ENCODE results near the gene NTRK2.

The NTRK2 gene

GRCh38 chr9:84821431-84821830 is 151.9 kb downstream of the NTRK2 start (continued):
- TF ChIP-seq ZNF148 (tag by site-specific recombination; IDR thresholded peaks at IDR 0.05; ENCODE audit: borderline replicate concordance) = no peak
- TF ChIP-seq, protein P1, sequence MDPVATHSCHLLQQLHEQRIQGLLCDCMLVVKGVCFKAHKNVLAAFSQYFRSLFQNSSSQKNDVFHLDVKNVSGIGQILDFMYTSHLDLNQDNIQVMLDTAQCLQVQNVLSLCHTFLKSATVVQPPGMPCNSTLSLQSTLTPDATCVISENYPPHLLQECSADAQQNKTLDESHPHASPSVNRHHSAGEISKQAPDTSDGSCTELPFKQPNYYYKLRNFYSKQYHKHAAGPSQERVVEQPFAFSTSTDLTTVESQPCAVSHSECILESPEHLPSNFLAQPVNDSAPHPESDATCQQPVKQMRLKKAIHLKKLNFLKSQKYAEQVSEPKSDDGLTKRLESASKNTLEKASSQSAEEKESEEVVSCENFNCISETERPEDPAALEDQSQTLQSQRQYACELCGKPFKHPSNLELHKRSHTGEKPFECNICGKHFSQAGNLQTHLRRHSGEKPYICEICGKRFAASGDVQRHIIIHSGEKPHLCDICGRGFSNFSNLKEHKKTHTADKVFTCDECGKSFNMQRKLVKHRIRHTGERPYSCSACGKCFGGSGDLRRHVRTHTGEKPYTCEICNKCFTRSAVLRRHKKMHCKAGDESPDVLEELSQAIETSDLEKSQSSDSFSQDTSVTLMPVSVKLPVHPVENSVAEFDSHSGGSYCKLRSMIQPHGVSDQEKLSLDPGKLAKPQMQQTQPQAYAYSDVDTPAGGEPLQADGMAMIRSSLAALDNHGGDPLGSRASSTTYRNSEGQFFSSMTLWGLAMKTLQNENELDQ (tag by site-specific recombination; IDR thresholded peaks at IDR 0.05; ENCODE audit: low read depth) = no peak
- no peak for TF ChIP-seq ZNF140 (tag by site-specific recombination; IDR thresholded peaks at IDR 0.05)
- TF ChIP-seq ELK4 (IDR thresholded peaks at IDR 0.05; ENCODE audit: borderline replicate concordance, low read depth, low read length) = no peak
- no peak for TF ChIP-seq ZBTB48 (tag by site-specific recombination; IDR thresholded peaks at IDR 0.05)
- TF ChIP-seq ZNF114 (tag by site-specific recombination; IDR thresholded peaks at IDR 0.05) = no peak
- no peak for TF ChIP-seq ZNF23 (tag by site-specific recombination; IDR thresholded peaks at IDR 0.05; ENCODE audit: borderline replicate concordance)
- no peak for TF ChIP-seq FEZF1 (tag by site-specific recombination; IDR thresholded peaks at IDR 0.05)
- TF ChIP-seq ZNF596 (tag by site-specific recombination; IDR thresholded peaks at IDR 0.05) = no peak; the same call in 1 of the 2 replicates
- TF ChIP-seq KLF1 (tag by site-specific recombination; IDR thresholded peaks at IDR 0.05) = no peak

- CTCF ChIA-PET = interaction anchor here (0.6 to 0.7 kb wide), 3 partner anchors 10 to 83 kb away, joined by 3 to 4 read pairs (median 4); no protein-coding TSS in a partner anchor
- H3K9me3 ChIP-seq (ENCODE audit: control insufficient read depth, insufficient read depth, low read depth, low read length) = no peaks in the 10 kb centered on the region
- H3K36me3 ChIP-seq (ENCODE audit: control insufficient read depth in 2 of 2, insufficient read depth in 1 of 2, low read length in 2 of 2) = no peaks in the 10 kb centered on the region
- POLR2A ChIA-PET = no interaction called here
- TF ChIP-seq ZNF529 (tag by site-specific recombination; IDR thresholded peaks at IDR 0.05; ENCODE audit: insufficient replicate concordance) = no peak
- TF ChIP-seq, protein P2, sequence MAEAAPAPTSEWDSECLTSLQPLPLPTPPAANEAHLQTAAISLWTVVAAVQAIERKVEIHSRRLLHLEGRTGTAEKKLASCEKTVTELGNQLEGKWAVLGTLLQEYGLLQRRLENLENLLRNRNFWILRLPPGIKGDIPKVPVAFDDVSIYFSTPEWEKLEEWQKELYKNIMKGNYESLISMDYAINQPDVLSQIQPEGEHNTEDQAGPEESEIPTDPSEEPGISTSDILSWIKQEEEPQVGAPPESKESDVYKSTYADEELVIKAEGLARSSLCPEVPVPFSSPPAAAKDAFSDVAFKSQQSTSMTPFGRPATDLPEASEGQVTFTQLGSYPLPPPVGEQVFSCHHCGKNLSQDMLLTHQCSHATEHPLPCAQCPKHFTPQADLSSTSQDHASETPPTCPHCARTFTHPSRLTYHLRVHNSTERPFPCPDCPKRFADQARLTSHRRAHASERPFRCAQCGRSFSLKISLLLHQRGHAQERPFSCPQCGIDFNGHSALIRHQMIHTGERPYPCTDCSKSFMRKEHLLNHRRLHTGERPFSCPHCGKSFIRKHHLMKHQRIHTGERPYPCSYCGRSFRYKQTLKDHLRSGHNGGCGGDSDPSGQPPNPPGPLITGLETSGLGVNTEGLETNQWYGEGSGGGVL (tag by site-specific recombination; IDR thresholded peaks at IDR 0.05) = no peak
- no peak for TF ChIP-seq GLI4 (tag by site-specific recombination; IDR thresholded peaks at IDR 0.05)
- no peak for TF ChIP-seq ZFHX2 (tag by site-specific recombination; conservative IDR thresholded peaks at IDR 0.05)
- no peak for TF ChIP-seq YY1 (tag by site-specific recombination; IDR thresholded peaks at IDR 0.05)
- TF ChIP-seq SCRT2 (tag by site-specific recombination; IDR thresholded peaks at IDR 0.05) = no peak
- TF ChIP-seq ZNF660 (tag by site-specific recombination; IDR thresholded peaks at IDR 0.05) = no peak
- TF ChIP-seq ZNF140 (tag by site-specific recombination; IDR thresholded peaks at IDR 0.05) = no peak
- no peak for TF ChIP-seq REST (tag by site-specific recombination; IDR thresholded peaks at IDR 0.05)
- TF ChIP-seq ZIC2 (tag by site-specific recombination; IDR thresholded peaks at IDR 0.05) = no peak
- no peak for TF ChIP-seq ZNF391 (tag by site-specific recombination; IDR thresholded peaks at IDR 0.05; ENCODE audit: borderline replicate concordance, low read depth)
- TF ChIP-seq GLIS2 (tag by site-specific recombination; IDR thresholded peaks at IDR 0.05) = no peak
- no peak for TF ChIP-seq ZNF426 (tag by site-specific recombination; IDR thresholded peaks at IDR 0.05)
- no peak for TF ChIP-seq ZNF571 (tag by site-specific recombination; IDR thresholded peaks at IDR 0.05)
- no peak for TF ChIP-seq KLF16 (tag by site-specific recombination; IDR thresholded peaks at IDR 0.05)
- TF ChIP-seq ZFP69B (tag by site-specific recombination; IDR thresholded peaks at IDR 0.05) = no peak
- no peak overlapping the region for H3K4me3 ChIP-seq (ENCODE audit: low read depth, low read length)
- H3K4me1 ChIP-seq (ENCODE audit: control insufficient read depth, insufficient read depth, low read length) = no peaks in the 10 kb centered on the region
- no peak overlapping the region for H3K27ac ChIP-seq (ENCODE audit: extremely low read depth, low read depth, low read length)
Measured at GRCh38 chr9:84822589-84823233, 153.2 kb downstream of the NTRK2 start.

Measured in HEK293 (cell line).